AG04450 (cell line): ENCODE data around the gene HELZ2. TPM values are rescaled to one million over a fixed set of nuclear protein-coding genes. Genes with fewer than 3 reads are reported as not detected.

Experiments
- CTCF ChIA-PET: fragments of 300-600, 350-600 bp; formaldehyde crosslinking; extraction: SDS; loops from one replicate; lab custom pipeline; 2022; ENCODE audit warnings: antibody characterized with exemption, inconsistent platforms; lab: Charles Lee
- POLR2A ChIA-PET: fragments of 350-600 bp; formaldehyde crosslinking; extraction: SDS; loops from one replicate; lab custom pipeline; 2021; ENCODE audit warnings: antibody characterized with exemption, inconsistent platforms; lab: Yijun Ruan, JAX
- DNase-seq: peaks from one replicate; pipeline ENCODE4 v3.0.0-alpha.2; 2011; ENCODE audit warnings: low read depth, low spot score
- H3K27ac ChIP-seq: one replicate; pipeline ENCODE4 v1.5.1; 2012; ENCODE audit warnings: low read depth, low read length, control low read depth
- H3K27me3 ChIP-seq: one replicate; pipeline ENCODE4 v1.6.0; 2012; ENCODE audit warnings: low read length; ENCODE audit not compliant: control insufficient read depth, insufficient read depth
- H3K4me3 ChIP-seq: 2 replicates; pipeline ENCODE4 v1.5.1; 2011; ENCODE audit warnings: mild to moderate bottlenecking, low read depth, low read length, control low read depth
- H3K9me3 ChIP-seq: 2 replicates; pipeline ENCODE4 v1.5.1; 2012; ENCODE audit warnings: low read length; ENCODE audit not compliant: control insufficient read depth, insufficient read depth
- polyA plus RNA-seq: library from polyadenylated mRNA; depleted of rRNA; stranded (reverse); fragments of >200 nt; gene quantifications from 2 replicates; pipeline ENCODE4 v1.2.3, GENCODE V29; 2011
- TF ChIP-seq, protein P1 (sequence below): IDR thresholded peaks from 2 replicates; pipeline ENCODE4 v1.5.1; 2011; ENCODE audit warnings: low read depth, low read length, control low read depth, inconsistent platforms

HELZ2 gene
- polyA plus RNA-seq, 1 experiment: 4.6 TPM

DNA sequence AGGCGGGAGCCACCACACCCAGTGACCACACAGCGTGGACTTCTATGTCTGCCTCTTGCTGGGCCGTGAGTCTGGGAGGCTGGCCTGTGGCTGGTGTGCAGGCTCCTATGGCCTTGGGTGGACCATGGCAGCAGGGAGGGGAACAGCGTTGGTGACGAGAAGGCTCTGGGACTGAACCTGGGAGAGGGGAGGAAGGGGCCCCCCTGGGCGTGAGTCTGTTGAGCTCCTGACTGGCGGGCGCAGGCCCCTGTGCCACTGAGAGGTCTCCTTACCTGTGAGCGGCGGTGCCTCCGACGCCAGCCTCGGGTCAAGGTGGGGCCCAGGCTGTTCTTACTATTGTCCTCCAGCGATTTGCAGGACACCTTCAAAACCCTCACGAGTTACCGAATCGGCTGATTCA is 12.8 kb upstream of the HELZ2 start:
- ChIA-PET POLR2A (no interaction called here), CTCF (no interaction called here)
- Histone ChIP-seq H3K4me3 (no peak overlapping the region), H3K27me3 (no peaks in the 10 kb centered on the region), H3K27ac (no peak overlapping the region), H3K9me3 (no peaks in the 10 kb centered on the region; the same call in 1 of the 2 replicates)
- TF ChIP-seq, protein P1, sequence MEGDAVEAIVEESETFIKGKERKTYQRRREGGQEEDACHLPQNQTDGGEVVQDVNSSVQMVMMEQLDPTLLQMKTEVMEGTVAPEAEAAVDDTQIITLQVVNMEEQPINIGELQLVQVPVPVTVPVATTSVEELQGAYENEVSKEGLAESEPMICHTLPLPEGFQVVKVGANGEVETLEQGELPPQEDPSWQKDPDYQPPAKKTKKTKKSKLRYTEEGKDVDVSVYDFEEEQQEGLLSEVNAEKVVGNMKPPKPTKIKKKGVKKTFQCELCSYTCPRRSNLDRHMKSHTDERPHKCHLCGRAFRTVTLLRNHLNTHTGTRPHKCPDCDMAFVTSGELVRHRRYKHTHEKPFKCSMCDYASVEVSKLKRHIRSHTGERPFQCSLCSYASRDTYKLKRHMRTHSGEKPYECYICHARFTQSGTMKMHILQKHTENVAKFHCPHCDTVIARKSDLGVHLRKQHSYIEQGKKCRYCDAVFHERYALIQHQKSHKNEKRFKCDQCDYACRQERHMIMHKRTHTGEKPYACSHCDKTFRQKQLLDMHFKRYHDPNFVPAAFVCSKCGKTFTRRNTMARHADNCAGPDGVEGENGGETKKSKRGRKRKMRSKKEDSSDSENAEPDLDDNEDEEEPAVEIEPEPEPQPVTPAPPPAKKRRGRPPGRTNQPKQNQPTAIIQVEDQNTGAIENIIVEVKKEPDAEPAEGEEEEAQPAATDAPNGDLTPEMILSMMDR: no peak
- DNase-seq: no peak

DNA sequence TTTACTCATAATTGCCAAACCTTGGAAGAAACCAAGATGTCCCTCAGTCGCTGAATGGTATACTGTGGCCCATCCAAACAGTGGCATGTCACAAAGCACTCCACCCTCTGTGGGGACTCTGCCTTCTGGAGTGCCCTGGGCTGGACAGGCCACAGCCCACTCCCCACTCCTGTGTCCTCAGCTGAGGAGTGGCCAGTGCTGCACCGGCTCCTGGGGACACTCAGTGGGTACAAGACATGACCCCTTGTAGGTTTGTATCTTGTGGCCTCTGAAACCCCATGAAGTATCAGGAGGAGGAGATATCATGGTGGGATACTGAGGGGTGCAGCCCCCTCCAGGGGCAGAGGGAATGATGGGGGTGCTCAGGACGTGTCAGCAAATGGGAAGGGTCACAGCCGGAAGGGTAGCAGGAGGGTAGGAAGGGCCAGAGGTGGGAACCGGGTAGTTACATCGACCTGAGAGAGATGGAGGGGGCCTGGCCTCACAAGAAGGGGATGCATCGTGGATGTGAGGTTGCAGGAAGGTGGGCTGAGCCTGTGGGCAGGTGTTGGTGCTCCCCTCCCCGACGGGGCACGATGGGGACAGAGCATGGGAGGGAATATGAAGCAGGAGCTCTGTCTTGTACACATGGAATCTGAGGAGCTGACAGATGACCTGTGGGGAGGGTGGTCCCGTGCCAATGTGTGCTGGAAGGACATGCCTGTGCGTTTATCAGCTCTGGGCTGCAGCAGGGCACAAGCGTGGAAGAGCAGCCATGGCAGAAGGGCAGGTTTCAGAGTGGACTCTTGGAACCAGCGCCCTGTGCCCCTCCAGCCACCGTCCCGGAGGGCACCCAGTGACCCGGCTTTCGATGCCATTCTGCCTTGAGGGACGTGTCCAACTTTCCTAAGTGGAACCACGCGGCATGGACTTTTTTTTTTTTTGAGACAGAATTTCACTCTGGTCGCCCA is 11.9 kb upstream of the HELZ2 start:
- Histone ChIP-seq H3K27me3 (no peaks in the 10 kb centered on the region), H3K27ac (no peak overlapping the region), H3K9me3 (no peaks in the 10 kb centered on the region; the same call in 1 of the 2 replicates), H3K4me3 (no peak overlapping the region)
- CTCF ChIA-PET: no interaction called here
- no peak for DNase-seq
- TF ChIP-seq, protein P1: no peak
- POLR2A ChIA-PET: no interaction called here

DNA sequence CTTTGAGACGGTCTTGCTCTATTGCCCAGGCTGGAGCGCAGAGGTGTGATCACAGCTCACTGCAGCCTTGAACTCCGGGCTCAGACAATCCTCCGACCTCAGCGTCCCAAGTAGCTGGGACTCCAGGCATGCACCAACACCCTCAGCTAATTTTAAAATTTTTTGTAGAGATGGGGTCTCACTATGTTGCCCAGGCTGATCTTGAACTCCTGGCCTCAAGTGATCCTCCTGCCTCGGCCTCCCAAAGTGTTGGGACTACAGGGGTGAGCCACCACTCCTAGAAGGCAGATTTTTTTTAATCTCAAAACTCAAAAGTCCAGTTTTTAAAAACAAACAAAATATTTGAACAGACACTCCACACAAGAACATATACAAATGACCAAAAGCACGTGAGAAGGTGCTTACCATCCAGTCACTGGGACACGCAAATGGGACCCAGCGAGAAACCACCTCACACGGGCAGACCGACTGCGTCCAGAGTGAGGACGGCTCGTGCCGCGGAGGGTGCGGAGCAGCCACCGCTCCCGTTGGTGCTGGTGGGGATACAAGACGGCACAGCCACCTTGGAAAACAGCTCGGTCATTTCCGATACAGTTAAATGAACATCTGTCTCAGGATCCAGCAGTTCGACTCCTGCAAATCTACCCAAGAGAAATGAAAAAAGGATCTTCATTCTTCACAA is 8.5 kb upstream of the HELZ2 start:
- ChIA-PET POLR2A (interaction anchor here (0.6 to 1.3 kb wide), 4 partner anchors 9 to 455 kb away, joined by 3 to 5 read pairs (median 4); partner anchors contain the start of genes GMEB2 and HELZ2), CTCF (no interaction called here)
- H3K4me3 ChIP-seq: no peak overlapping the region
- H3K27ac ChIP-seq: peak overlapping the region; percentile 57
- TF ChIP-seq, protein P1: no peak
- no peak for DNase-seq
- H3K27me3 ChIP-seq: no peaks in the 10 kb centered on the region
- no peaks in the 10 kb centered on the region; the same call in 1 of the 2 replicates for H3K9me3 ChIP-seq

DNA sequence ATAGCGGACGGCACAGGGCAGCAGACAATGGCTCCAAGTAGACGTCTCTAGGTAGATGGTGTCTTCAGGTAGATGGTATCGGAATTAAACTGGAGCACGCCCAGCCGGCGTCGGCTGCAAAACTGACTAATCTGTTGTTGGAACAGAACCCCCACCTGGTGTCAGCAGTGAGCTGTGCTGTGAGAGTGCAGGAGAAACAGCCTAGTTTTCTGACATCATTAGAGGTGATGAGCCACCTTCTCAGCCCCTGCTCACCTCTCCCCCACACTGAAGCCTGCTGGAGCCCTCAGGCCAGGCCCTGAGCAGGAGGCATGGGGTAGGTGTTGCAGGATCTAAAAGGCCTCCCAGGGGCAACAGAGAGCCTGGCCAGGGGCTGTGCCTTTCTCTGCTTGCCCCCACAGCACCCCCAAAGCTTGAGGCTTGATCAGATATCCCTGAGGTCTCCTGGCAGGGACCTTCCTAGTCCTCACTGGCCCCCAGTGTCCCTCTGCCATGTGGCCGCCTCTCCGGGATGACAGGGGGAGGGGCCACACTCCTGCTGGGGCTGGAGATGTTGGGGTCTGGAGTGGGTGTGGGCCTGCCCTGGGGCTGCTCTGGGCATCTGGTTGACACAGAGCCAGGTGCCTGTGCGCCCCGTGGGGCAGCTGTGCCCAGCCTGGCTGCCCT is 6.9 kb upstream of the HELZ2 start:
- TF ChIP-seq, protein P1: peak; percentile 57
- H3K27ac ChIP-seq: no peak overlapping the region
- CTCF ChIA-PET: interaction anchor here (1.0 kb wide), 1 partner anchor 84 kb away, joined by 3 read pairs; no protein-coding TSS in a partner anchor
- POLR2A ChIA-PET: no interaction called here
- no peaks in the 10 kb centered on the region; the same call in 1 of the 2 replicates for H3K9me3 ChIP-seq
- DNase-seq: no peak
- no peaks in the 10 kb centered on the region for H3K27me3 ChIP-seq
- H3K4me3 ChIP-seq: no peak overlapping the region
